Measurements from ENCODE around the gene MME. TPM values are rescaled to one million over a fixed set of nuclear protein-coding genes. Genes with fewer than 3 reads are reported as not detected.

MME gene
- not detected for total RNA-seq

DNA sequence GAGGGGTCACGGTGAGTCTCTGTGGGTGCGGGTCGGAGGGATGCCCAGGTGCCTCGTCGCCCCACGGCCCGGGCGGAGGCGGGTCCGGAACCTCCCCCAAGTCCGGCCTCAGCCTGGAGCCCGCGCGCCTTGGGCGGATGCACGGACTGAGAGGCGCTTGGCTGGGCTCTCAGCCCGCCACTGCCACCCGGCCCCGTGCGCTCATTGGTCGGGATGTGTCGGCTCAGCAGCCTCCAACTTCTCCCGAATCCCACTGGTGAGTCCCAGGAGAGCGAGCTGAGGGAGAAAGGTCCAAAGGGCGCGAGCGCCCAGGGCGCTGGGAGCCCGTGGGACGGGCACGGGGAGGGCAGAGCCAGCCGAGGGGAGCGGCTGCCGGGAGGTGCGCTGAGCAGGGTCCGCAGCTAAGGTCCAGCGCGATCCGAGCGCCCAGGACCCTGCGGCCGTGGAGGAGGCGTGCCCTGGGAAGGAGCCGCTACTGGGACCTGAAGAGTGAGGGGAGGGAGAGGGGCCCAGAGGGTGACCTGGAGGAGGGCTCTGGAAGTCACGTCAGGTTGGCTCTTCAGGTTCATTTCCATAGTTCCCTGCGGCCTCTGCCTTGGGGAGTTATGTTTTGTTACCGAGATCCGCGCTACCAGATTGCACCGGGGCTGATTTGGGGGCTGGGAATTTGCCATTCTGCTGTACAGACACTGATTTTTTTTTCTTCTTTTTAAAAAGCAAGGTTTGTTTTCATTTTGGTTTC, at the start of gene MME:
Gene MME (plus strand): TSS at position 574 of the 742 bp plus-strand sequence. CDS start 3,849 bp downstream, outside the sequence.
- Mint-ChIP-seq H3K27ac (no peak within 1 kb of the TSS), H3K9me3 (peaks cover 0 to 4% of the 10 kb centered on the region in 2 donors), H3K36me3 (peaks cover 0 to 10% of the 10 kb centered on the region in 2 donors)
- DNase-seq (ENCODE audit: low spot score in 2 of 2) (peak in 1 of 2 donors; percentile 2), ATAC-seq (peak in 1 of 2 donors; percentile 35)

DNA sequence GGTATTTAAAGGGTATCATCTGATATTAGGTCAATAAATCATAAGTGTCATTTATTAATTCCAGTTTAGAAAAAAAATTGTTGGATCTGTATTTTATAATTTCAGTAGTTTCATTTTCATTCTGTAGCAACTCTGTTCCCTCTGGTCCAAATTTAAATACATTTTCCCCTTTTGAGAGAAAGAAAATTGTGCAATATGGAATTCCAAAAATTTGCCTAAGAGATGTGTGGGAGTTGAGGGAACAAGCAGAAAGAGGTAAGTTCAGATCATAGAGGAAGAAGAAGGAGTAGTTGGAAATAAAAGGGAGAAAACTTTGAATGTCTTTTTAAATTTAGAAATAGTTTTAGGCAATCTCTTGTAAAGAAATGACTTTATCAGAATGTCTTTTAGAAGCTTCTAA, 48.9 kb upstream of the MME start:
- Mint-ChIP-seq H3K36me3 (no peaks in the 10 kb centered on the region), H3K27ac (no peak overlapping the region), H3K9me3 (peaks cover 4 to 10% of the 10 kb centered on the region in 2 donors)
- no peak for ATAC-seq
- no peak for DNase-seq (ENCODE audit: low spot score in 2 of 2)

DNA sequence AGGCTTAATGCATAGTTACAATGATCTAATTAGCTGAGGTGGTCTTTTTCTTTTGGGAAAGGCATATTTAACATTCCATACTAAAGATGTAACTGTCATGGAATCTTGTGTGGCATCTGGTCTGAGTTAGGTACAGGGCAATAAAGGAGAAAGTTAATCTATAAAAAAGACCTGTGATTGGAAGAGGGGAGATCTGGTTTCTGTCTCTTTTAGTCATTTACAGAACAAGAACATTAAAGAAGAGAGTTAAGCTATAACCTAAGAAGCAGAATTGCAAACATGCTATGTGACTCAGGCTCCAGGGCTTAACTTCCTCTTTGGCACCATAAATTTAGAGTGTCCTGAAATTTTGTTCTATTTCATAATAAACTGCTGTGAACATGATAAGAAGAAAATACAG, 47.2 kb upstream of the MME start:
- H3K36me3 Mint-ChIP-seq: no peaks in the 10 kb centered on the region
- DNase-seq (ENCODE audit: low spot score in 2 of 2) (no peak), ATAC-seq (no peak)
- H3K9me3 Mint-ChIP-seq: peaks cover 11 to 15% of the 10 kb centered on the region in 2 donors
- no peak overlapping the region for H3K27ac Mint-ChIP-seq

DNA sequence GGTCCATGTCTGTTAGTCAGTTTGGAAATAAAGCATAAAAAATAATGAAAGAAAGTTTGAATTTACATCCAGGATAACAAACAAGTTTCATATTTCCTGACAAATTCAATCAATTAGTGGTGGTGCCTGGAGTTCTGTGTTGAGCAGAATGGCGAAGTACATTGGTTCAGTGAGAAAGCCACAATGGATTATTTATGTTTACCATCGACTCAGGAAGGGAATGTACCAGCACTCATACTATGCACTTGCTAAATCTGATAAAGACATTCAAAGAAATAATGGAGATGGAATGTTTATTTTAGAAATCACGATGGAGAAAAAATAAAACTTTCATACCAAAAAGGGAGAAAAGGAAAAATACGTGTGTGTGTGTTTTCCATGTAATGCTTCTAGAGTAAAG, 45.3 kb upstream of the MME start:
- no peak for DNase-seq (ENCODE audit: low spot score in 2 of 2)
- no peak overlapping the region for H3K27ac Mint-ChIP-seq
- no peaks in the 10 kb centered on the region for H3K36me3 Mint-ChIP-seq
- ATAC-seq: no peak
- H3K9me3 Mint-ChIP-seq: peaks cover 7 to 14% of the 10 kb centered on the region in 2 donors

DNA sequence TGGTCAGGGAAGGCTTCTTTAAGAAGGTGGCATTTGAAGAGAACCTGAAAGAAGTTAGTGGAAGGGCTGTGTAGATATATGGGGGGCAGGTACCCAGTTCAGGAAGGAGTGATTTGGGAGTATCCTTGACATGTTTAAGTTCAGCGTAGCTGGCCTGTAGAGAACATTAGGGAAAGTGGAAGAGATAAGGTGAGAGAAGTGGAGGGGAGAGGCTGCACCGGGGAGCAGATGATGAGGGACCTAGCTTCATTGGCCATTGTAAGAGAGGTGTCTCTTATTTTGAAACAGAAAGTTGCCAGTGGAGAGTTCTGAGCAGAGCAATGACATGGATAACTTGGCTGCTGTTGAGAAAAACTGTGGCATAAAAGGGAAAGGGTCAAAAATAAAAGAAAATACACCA, 44.6 kb upstream of the MME start:
- H3K9me3 Mint-ChIP-seq: peaks cover 7 to 14% of the 10 kb centered on the region in 2 donors
- no peaks in the 10 kb centered on the region for H3K36me3 Mint-ChIP-seq
- DNase-seq (ENCODE audit: low spot score in 2 of 2): no peak
- H3K27ac Mint-ChIP-seq: no peak overlapping the region
- ATAC-seq: no peak

DNA sequence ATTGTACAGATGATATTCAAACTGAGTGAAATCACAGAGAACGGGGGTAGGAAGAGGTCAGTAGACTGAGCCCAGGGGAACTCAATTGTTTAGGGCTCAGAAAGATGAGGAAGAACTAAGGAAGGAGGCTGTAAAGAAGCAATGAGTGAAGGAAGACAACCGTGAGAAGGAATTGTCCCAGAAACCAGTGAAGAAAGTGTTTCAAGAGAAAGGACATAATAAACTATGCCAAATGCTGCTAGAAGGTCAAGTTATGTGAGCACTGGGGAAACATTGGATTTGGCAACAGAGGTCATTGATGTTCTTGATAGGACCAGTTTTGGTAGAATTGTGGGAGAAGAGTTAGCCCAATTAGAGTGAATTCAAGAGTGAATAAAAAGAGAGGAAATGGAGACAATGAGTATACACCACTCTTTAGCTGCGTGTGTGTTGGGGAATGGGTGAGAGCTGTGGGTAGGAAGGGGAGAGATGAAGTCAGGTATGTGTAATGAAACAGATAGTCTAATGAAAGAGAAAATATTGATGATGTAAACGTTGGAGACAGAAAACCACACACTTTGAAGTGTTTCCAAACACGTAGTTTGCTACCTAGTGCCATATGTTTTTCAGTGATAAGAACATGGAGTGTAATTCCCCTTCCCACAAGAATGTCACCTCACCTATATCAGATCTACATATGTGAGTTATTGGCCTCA, 42.5 kb upstream of the MME start:
- Mint-ChIP-seq H3K27ac (no peak overlapping the region), H3K36me3 (no peaks in the 10 kb centered on the region), H3K9me3 (peaks cover 10 to 14% of the 10 kb centered on the region in 2 donors)
- ATAC-seq (no peak), DNase-seq (ENCODE audit: low spot score in 2 of 2) (no peak)

DNA sequence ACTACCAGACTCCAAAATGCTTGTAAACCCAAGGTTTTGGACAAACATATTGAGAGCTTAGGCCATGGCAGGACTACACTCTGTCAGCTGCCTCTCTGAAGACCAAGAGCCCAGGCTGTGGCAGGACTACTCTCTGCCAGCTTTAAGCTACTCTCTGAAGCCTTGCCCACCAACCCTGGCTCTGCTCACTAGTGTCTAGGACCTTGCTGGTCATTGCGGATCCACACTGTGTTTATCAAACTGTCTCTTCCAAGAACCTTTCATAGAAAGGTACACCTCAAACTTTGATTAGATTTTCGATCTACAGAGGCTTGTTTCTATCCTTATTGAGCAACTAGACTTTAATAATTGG, 41.9 kb upstream of the MME start:
- Mint-ChIP-seq H3K36me3 (no peaks in the 10 kb centered on the region), H3K27ac (no peak overlapping the region), H3K9me3 (peaks cover 10 to 14% of the 10 kb centered on the region in 2 donors)
- ATAC-seq (no peak), DNase-seq (ENCODE audit: low spot score in 2 of 2) (no peak)

DNA sequence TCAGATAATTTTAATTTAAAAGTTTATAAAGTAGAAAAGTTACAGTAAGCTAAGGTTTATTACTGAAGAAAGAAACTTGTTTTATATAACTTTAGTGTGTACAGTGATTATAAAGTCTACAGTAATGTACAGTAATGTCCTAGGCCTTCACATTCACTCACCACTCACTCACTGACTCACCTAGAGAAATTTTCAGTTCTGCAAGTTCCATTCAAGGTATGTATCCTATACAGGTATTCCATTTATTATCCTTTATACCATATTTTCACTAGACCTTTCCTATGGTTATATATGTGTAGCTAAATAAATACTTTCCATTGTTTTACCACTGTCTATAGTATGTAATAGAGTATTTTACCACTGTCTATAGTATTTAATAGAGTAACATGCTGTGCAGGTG, 33.2 kb upstream of the MME start:
- H3K9me3 Mint-ChIP-seq: peaks cover 13 to 19% of the 10 kb centered on the region in 2 donors
- DNase-seq (ENCODE audit: low spot score in 2 of 2): no peak
- peaks cover 0 to 6% of the 10 kb centered on the region in 2 donors for H3K36me3 Mint-ChIP-seq
- ATAC-seq: no peak
- no peak overlapping the region for H3K27ac Mint-ChIP-seq

DNA sequence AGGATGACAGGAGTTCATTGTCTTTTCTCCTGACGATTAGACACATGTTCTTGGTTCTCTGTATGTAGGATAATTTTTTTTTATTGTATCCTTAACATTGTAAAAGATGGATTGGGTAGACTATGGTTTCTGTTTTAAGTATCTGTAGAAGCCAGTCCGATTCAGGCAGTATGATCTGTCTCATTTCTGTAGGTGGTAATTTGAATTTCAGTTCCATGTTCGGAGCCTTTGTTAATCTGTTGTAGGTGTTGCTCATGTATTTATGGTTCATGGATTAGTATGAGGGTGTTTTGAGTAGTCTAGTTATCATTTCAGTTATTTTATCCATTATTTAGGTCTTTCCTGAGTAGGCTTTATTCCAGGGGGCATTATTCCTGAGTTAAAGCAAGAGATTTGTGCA, 32.4 kb upstream of the MME start:
- Mint-ChIP-seq H3K9me3 (peaks cover 17 to 19% of the 10 kb centered on the region in 2 donors), H3K36me3 (peaks cover under 1 to 12% of the 10 kb centered on the region in 2 donors), H3K27ac (no peak overlapping the region)
- no peak for DNase-seq (ENCODE audit: low spot score in 2 of 2)
- no peak for ATAC-seq

DNA sequence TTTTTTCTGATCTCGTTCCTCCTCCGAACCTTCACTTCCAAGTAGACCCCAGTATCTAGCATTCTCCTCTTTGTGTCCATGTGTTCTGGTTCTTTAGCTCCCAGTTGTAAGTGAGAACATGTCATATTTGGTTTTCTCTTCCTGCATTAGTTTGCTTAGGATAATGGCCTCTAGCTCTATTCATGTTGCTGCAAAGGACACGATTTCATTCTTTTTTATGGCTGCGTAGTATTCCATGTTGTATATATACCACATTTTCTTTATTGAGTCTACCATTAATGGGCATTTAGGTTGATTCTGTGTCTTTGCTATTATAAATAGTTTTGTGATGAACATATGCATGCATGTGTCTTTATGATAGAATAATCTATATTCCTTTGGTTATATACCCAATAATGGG, 30.2 kb upstream of the MME start:
- peaks cover 26 to 35% of the 10 kb centered on the region in 2 donors for H3K9me3 Mint-ChIP-seq
- ATAC-seq (no peak), DNase-seq (ENCODE audit: low spot score in 2 of 2) (no peak)
- H3K36me3 Mint-ChIP-seq: peaks cover 10 to 21% of the 10 kb centered on the region in 2 donors
- H3K27ac Mint-ChIP-seq: no peak overlapping the region

DNA sequence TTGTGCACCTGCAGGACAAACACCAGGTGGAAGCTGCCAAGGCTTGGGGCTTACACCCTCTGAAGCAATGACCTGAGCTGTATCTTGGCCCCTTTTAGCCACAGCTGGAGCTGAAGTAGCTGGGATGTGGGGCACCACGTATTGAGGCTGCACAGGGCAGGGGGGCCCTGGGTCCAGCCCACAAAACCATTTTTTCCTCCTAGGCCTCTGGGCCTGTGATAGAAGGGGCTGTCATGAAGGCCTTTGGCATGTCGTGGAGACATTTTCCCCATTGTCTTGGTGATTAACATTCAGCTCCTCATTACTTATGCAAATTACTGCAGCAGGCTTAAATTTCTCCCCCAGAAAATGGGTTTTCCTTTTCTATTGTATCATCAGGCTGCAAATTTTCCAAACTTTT, 27.6 kb upstream of the MME start:
- Mint-ChIP-seq H3K36me3 (peaks cover 10 to 21% of the 10 kb centered on the region in 2 donors), H3K27ac (no peak overlapping the region), H3K9me3 (peaks cover 26 to 31% of the 10 kb centered on the region in 2 donors)
- DNase-seq (ENCODE audit: low spot score in 2 of 2) (no peak), ATAC-seq (no peak)

DNA sequence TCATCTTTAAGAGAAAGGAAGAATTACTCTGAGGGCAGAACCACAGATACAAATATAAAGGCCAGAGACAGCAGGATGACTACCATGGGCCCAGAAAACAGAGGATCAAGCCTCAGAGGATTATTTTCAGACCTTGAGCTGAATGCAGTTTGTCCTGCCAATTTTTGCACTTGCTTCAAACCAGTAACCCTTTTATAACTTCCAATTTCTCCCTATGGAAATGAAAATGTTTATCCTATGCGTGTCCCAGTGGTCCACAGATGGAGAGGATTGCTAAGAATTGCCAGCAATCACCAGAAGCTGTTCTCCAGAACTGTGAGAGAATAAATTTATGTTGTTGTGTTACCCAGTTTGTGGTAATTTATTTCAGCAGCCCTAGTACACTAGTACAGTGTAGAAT, 26.4 kb upstream of the MME start:
- H3K9me3 Mint-ChIP-seq: peaks cover 26 to 30% of the 10 kb centered on the region in 2 donors
- ATAC-seq: no peak
- peaks cover 10 to 21% of the 10 kb centered on the region in 2 donors for H3K36me3 Mint-ChIP-seq
- DNase-seq (ENCODE audit: low spot score in 2 of 2): no peak
- no peak overlapping the region for H3K27ac Mint-ChIP-seq

DNA sequence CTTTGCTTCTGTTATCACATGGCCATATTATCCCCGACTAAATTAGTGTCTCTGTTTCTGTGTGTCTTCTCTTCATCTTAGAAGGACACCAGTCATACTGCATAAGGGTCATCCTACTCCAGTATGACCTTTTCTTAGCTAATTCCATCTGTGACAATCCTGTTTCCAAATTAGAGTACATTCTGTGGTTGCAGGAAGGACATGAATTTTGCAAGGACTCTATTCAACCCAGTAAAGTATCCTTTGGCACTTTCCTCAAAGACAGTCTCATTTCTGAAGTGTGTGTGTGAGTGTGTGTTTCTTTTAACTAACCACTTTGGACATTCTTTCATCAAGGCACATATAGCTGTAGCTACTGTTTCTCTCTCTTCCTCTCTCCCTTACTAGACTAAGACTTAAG, 15.2 kb upstream of the MME start:
- DNase-seq (ENCODE audit: low spot score in 2 of 2) (no peak), ATAC-seq (no peak)
- H3K9me3 Mint-ChIP-seq: no peaks in the 10 kb centered on the region
- no peak overlapping the region for H3K27ac Mint-ChIP-seq
- H3K36me3 Mint-ChIP-seq: no peaks in the 10 kb centered on the region

DNA sequence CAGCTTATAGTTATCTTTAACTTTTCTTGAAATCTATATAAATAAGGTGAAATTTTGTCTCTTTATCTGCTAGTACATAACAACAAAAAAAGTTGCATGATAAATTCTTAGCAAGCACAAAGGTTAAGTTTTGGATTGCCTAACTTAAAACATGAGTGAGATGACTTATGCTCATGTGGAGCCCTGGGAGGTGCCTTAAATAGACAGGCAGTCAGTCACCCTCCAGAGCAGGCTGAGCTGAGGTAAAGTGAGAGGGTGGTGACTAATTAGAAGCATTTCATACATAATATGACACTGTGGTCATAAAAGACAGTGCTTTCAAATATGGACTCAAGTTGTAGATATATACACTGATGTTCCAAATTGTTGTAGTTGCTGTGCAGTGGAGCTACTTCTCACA, 14.6 kb upstream of the MME start:
- DNase-seq (ENCODE audit: low spot score in 2 of 2) (no peak), ATAC-seq (peak; percentile 43 to 70)
- no peaks in the 10 kb centered on the region for H3K9me3 Mint-ChIP-seq
- no peak overlapping the region for H3K27ac Mint-ChIP-seq
- H3K36me3 Mint-ChIP-seq: no peaks in the 10 kb centered on the region

DNA sequence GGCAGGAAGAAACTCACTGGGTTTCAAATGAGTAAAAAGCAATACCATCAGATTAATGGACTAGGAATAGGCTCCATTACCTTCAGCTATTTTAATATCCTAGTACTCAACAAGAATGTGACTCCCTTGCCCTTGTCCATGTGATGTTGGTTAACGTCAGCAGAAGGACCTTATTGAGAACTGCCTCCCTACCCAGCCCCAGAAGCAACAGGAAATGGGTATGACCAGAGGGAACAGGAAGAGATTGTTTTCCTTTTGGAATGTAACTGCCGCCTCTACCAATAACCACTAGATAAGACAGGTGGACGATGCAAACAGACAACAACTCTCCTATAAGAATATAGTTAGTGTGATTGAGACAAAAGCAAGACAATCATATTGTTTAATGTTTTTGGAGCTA, 10.4 kb upstream of the MME start:
- ATAC-seq: no peak
- Mint-ChIP-seq H3K9me3 (peaks cover 0 to 7% of the 10 kb centered on the region in 2 donors), H3K27ac (no peak overlapping the region), H3K36me3 (no peaks in the 10 kb centered on the region)
- DNase-seq (ENCODE audit: low spot score in 2 of 2): no peak

DNA sequence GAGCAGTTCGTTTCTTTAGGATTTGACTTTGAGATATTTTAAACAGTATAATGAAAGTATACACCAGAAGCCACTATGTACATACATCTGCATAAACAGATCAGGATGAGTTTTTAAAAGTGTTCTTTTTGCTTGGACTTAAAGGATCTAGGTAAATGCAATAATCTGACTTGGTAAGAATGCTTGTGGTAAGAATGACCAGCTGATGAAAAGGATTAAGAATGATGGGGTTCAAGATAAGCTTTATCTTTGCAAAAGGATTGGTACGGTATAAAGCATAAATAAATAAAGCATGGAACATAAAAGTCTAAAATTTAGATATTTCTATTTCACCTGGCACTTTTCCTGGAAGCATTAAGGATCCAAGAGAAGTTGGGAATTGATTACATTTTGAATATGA, 9.8 kb upstream of the MME start:
- Mint-ChIP-seq H3K36me3 (no peaks in the 10 kb centered on the region), H3K9me3 (peaks cover 0 to 7% of the 10 kb centered on the region in 2 donors), H3K27ac (no peak overlapping the region)
- ATAC-seq (no peak), DNase-seq (ENCODE audit: low spot score in 2 of 2) (no peak)

DNA sequence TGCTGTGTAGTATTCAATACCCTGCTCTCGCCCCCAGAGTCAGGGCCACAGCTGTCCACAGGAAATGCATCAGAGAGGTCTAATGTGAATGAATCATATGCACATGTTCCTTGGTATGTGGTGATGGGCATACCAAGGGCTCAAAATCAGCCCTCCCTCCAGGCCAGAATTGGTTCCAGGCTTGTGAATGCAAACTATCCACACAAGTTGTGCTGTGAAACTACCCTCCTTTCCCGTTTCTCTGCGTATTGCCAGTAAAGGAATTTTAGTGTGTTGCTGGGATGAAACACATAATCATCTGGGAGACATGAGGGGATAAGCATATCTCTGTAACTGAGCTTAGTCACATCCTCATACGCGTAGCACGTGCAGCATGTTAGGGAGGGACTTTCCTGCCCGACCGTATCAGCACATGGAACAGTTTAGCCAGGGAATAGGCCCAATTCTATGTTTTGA, 9.2 kb upstream of the MME start:
- Mint-ChIP-seq H3K9me3 (peaks cover 0 to 7% of the 10 kb centered on the region in 2 donors), H3K36me3 (no peaks in the 10 kb centered on the region), H3K27ac (no peak overlapping the region)
- DNase-seq (ENCODE audit: low spot score in 2 of 2): no peak
- no peak for ATAC-seq

DNA sequence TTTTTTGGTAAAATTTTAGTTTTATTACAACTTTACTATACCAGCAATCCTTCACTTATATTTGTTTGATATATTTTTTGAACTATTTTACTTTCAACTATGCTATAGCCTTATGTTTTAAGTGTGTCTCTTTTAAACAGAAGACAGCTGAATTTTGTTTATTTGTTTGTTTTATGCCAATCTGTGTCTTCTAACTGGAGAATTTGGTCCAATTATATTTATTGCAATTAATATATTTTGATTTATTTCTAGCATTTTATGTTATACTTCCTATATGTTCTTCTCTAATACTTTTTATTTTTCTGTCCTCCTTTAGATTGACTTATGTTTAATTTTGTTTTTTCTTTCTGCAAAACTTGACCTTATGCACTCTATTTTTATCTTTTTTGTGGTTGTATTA, 4.9 kb upstream of the MME start:
- ATAC-seq: no peak
- DNase-seq (ENCODE audit: low spot score in 2 of 2): no peak
- Mint-ChIP-seq H3K27ac (no peak overlapping the region), H3K36me3 (no peaks in the 10 kb centered on the region), H3K9me3 (peaks cover 4 to 7% of the 10 kb centered on the region in 2 donors)
